NCI-H1092 (cell line): ENCODE results near the gene NAA11.

Source experiments
- DNase-seq: peaks from one replicate; lab custom pipeline; 2025; lab: John Stamatoyannopoulos, UW

Gene NAA11

GRCh38 chr4:79325864-79326328 is at the start of gene NAA11:
NAA11 (minus strand) TSS chr4:79326061; CDS start chr4:79325877, 184 bp downstream.
- no peak for DNase-seq

GRCh38 chr4:79370026-79370425 is 44.2 kb upstream of the NAA11 start:
- no peak for DNase-seq

- no peak for DNase-seq
Observed at GRCh38 chr4:79367096-79367495, 41.2 kb upstream of the NAA11 start.

GRCh38 chr4:79366422-79366821 is 40.6 kb upstream of the NAA11 start:
- DNase-seq = no peak

- no peak for DNase-seq
Observed at GRCh38 chr4:79364061-79364460, 38.2 kb upstream of the NAA11 start.

- no peak for DNase-seq
Observed at GRCh38 chr4:79362626-79363025, 36.8 kb upstream of the NAA11 start.

GRCh38 chr4:79360006-79360405 is 34.1 kb upstream of the NAA11 start:
- no peak for DNase-seq

GRCh38 chr4:79358438-79358837 is 32.6 kb upstream of the NAA11 start:
- DNase-seq = no peak

GRCh38 chr4:79357365-79357764 is 31.5 kb upstream of the NAA11 start:
- no peak for DNase-seq

GRCh38 chr4:79353075-79353474 is 27.2 kb upstream of the NAA11 start:
- no peak for DNase-seq

- DNase-seq = no peak
Observed at GRCh38 chr4:79348405-79348804, 22.5 kb upstream of the NAA11 start.

GRCh38 chr4:79341893-79342653 is 16.2 kb upstream of the NAA11 start:
- no peak for DNase-seq

GRCh38 chr4:79340568-79340967 is 14.7 kb upstream of the NAA11 start:
- no peak for DNase-seq

- no peak for DNase-seq
Observed at GRCh38 chr4:79338148-79338547, 12.3 kb upstream of the NAA11 start.

GRCh38 chr4:79334783-79335182 is 8.9 kb upstream of the NAA11 start:
- no peak for DNase-seq

- no peak for DNase-seq
Observed at GRCh38 chr4:79334341-79334740, 8.5 kb upstream of the NAA11 start.

GRCh38 chr4:79331126-79331876 is 5.4 kb upstream of the NAA11 start:
- no peak for DNase-seq

- no peak for DNase-seq
Observed at GRCh38 chr4:79330720-79331119, 4.9 kb upstream of the NAA11 start.

GRCh38 chr4:79325436-79325835 is 425 bp downstream of the NAA11 start:
- DNase-seq = no peak

GRCh38 chr4:79319975-79320374 is 5.9 kb downstream of the NAA11 start:
- DNase-seq = no peak

- no peak for DNase-seq
Observed at GRCh38 chr4:79317711-79318110, 8.2 kb downstream of the NAA11 start.

GRCh38 chr4:79315891-79316290 is 10.0 kb downstream of the NAA11 start:
- no peak for DNase-seq

- DNase-seq = no peak
Observed at GRCh38 chr4:79311279-79311678, 14.6 kb downstream of the NAA11 start.
